GM12878 (cell line): ENCODE results near the gene TPI1. TPM values are rescaled to one million over a fixed set of nuclear protein-coding genes. Genes with fewer than 3 reads are reported as not detected.

Source experiments
- ATF7 ChIP-seq: fragments of 450-650 bp; IDR thresholded peaks from 2 replicates; pipeline ENCODE4 v1.6.1; 2016; ENCODE audit warnings: low read depth, mild to moderate bottlenecking
- CHD1 ChIP-seq: IDR thresholded peaks from 2 replicates; pipeline ENCODE4 v1.6.1; 2012; ENCODE audit warnings: low read depth, low read length, improper control_type of control experiment
- EP300 ChIP-seq, 2 experiments: fragments of 150-350 bp in 1 of 2; IDR thresholded peaks; 2 replicates each; pipeline ENCODE4 v1.6.1; 2011 to 2012; ENCODE audit warnings: low read depth in 2 of 2, low read length in 2 of 2, borderline replicate concordance in 1 of 2, improper control_type of control experiment in 1 of 2, inconsistent platforms in 1 of 2; ENCODE audit not compliant: control insufficient read depth in 1 of 2
- MYB ChIP-seq: fragments of 150-350 bp; IDR thresholded peaks from 2 replicates; pipeline ENCODE4 v1.6.1; 2014; ENCODE audit warnings: mild to moderate bottlenecking, low read depth, low read length, borderline replicate concordance
- NR2C1 ChIP-seq: fragments of 450-650 bp; IDR thresholded peaks from 2 replicates; pipeline ENCODE4 v1.6.1; 2017; ENCODE audit warnings: antibody characterized with exemption, mild to moderate bottlenecking, moderate library complexity
- RFX5 ChIP-seq: IDR thresholded peaks from 2 replicates; pipeline ENCODE4 v1.6.1; 2011; ENCODE audit warnings: low read depth, low read length, improper control_type of control experiment
- SIN3A ChIP-seq: IDR thresholded peaks from 2 replicates; pipeline ENCODE4 v1.6.1; 2012; ENCODE audit warnings: low read depth, low read length, improper control_type of control experiment
- TCF3 ChIP-seq: IDR thresholded peaks from 2 replicates; pipeline ENCODE4 v1.6.1; 2012; ENCODE audit warnings: low read depth, mild to moderate bottlenecking, low read length, borderline replicate concordance; ENCODE audit not compliant: insufficient read depth
- ZZZ3 ChIP-seq: IDR thresholded peaks from 2 replicates; pipeline ENCODE4 v1.6.1; 2011; ENCODE audit warnings: low read depth; ENCODE audit not compliant: control insufficient read depth, insufficient read length
- polyA plus RNA-seq, 11 experiments: library from polyadenylated mRNA; depleted of rRNA in 4 of 11; unstranded in 6 of 11; stranded (reverse) in 5 of 11; fragments of >200 nt; fragmentation: Nextera tagmentation in 4 of 11; fragmentation: Illumina TruSeq in 1 of 11; extraction: Ambion mirVana in 4 of 11; extraction: Trizol in 1 of 11; gene quantifications; 1 replicate in 1 of 11; 2 replicates in 10 of 11; pipeline versions ENCODE4 v1.2.1 to v1.2.3, GENCODE V29; 2011 to 2016; ENCODE audit warnings: inconsistent platforms in 2 of 11, missing spikeins in 2 of 11, low read depth in 1 of 11
- total RNA-seq, 4 experiments: library from RNA; depleted of rRNA in 3 of 4; stranded (reverse); fragments of >200 nt in 3 of 4; fragmentation: Illumina TruSeq in 1 of 4; extraction: Trizol in 1 of 4; gene quantifications; 2 replicates each; pipeline versions ENCODE4 v1.2.1 to v1.2.3, GENCODE V29; 2013 to 2021
- TF ChIP-seq, protein P1 (sequence below): fragments of 450-650 bp; IDR thresholded peaks from 2 replicates; pipeline ENCODE4 v1.6.1; 2017; ENCODE audit warnings: mild to moderate bottlenecking, moderate library complexity
- TF ChIP-seq, protein P2 (sequence below): fragments of 450-650 bp; IDR thresholded peaks from 2 replicates; pipeline ENCODE4 v1.6.1; 2017; ENCODE audit warnings: mild to moderate bottlenecking
- TF ChIP-seq, protein P3 (sequence below): IDR thresholded peaks from 2 replicates; pipeline ENCODE4 v1.6.1; 2012; ENCODE audit warnings: mild to moderate bottlenecking, low read depth, low read length
- TF ChIP-seq, protein P4 (sequence below): fragments of 450-650 bp; IDR thresholded peaks from 2 replicates; pipeline ENCODE4 v1.6.1; 2017; ENCODE audit warnings: antibody characterized with exemption, mild to moderate bottlenecking, moderate library complexity
- TF ChIP-seq, protein P5 (sequence below): fragments of 450-650 bp; IDR thresholded peaks from 2 replicates; pipeline ENCODE4 v1.6.1; 2017; ENCODE audit warnings: low read depth, mild to moderate bottlenecking, moderate library complexity

TPI1 gene
- total and polyA plus RNA-seq, 10 of the 15 experiments (the other 5 are each of a cell fraction or from before 2014, with no cell fraction given) = 916 to 7,349 (median 1,677) TPM

DNA sequence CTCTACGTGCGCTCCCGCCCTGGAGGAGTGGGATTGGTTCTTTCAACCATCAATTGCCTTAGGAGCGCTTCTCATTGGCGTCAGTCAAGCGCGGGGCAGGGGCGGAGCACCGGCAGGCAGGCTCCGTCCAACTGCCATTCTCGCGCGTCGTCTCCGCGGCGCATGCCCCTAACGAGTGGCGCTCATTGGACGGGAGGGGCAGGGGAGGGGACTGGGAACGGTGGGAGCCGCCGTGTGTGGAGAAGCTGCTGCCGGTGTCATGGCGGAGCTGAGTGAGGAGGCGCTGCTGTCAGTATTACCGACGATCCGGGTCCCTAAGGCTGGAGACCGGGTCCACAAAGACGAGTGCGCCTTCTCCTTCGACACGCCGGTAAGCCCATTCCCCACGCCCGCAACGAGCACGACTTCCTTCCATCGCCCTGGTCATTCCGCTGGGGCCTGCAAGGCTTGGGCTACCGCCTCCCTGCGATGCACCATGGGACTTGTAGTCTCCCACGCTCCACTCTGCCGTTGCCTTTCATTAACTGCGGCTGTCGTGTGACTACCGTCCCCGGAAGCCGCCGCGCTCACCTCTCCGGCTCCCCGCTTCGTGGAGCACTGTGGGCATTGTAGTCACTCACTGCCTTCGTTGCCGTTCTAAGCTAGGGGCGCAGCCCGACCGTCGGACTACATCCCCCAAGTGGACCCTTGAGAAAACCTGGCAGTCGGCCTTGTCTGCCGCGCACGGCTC lies 15.2 kb upstream of the TPI1 start, which contains the start of gene USP5 (continued):
- TF ChIP-seq, protein P1, sequence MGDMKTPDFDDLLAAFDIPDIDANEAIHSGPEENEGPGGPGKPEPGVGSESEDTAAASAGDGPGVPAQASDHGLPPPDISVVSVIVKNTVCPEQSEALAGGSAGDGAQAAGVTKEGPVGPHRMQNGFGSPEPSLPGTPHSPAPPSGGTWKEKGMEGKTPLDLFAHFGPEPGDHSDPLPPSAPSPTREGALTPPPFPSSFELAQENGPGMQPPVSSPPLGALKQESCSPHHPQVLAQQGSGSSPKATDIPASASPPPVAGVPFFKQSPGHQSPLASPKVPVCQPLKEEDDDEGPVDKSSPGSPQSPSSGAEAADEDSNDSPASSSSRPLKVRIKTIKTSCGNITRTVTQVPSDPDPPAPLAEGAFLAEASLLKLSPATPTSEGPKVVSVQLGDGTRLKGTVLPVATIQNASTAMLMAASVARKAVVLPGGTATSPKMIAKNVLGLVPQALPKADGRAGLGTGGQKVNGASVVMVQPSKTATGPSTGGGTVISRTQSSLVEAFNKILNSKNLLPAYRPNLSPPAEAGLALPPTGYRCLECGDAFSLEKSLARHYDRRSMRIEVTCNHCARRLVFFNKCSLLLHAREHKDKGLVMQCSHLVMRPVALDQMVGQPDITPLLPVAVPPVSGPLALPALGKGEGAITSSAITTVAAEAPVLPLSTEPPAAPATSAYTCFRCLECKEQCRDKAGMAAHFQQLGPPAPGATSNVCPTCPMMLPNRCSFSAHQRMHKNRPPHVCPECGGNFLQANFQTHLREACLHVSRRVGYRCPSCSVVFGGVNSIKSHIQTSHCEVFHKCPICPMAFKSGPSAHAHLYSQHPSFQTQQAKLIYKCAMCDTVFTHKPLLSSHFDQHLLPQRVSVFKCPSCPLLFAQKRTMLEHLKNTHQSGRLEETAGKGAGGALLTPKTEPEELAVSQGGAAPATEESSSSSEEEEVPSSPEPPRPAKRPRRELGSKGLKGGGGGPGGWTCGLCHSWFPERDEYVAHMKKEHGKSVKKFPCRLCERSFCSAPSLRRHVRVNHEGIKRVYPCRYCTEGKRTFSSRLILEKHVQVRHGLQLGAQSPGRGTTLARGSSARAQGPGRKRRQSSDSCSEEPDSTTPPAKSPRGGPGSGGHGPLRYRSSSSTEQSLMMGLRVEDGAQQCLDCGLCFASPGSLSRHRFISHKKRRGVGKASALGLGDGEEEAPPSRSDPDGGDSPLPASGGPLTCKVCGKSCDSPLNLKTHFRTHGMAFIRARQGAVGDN = no peak
- no peak for TF ChIP-seq TCF3
- no peak for TF ChIP-seq ZZZ3
- TF ChIP-seq, protein P2, sequence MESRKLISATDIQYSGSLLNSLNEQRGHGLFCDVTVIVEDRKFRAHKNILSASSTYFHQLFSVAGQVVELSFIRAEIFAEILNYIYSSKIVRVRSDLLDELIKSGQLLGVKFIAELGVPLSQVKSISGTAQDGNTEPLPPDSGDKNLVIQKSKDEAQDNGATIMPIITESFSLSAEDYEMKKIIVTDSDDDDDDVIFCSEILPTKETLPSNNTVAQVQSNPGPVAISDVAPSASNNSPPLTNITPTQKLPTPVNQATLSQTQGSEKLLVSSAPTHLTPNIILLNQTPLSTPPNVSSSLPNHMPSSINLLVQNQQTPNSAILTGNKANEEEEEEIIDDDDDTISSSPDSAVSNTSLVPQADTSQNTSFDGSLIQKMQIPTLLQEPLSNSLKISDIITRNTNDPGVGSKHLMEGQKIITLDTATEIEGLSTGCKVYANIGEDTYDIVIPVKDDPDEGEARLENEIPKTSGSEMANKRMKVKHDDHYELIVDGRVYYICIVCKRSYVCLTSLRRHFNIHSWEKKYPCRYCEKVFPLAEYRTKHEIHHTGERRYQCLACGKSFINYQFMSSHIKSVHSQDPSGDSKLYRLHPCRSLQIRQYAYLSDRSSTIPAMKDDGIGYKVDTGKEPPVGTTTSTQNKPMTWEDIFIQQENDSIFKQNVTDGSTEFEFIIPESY = 0 out of 2 replicates have a peak, but pooled peaks have one; percentile 39
- TF ChIP-seq RFX5 = no peak
- TF ChIP-seq, protein P3, sequence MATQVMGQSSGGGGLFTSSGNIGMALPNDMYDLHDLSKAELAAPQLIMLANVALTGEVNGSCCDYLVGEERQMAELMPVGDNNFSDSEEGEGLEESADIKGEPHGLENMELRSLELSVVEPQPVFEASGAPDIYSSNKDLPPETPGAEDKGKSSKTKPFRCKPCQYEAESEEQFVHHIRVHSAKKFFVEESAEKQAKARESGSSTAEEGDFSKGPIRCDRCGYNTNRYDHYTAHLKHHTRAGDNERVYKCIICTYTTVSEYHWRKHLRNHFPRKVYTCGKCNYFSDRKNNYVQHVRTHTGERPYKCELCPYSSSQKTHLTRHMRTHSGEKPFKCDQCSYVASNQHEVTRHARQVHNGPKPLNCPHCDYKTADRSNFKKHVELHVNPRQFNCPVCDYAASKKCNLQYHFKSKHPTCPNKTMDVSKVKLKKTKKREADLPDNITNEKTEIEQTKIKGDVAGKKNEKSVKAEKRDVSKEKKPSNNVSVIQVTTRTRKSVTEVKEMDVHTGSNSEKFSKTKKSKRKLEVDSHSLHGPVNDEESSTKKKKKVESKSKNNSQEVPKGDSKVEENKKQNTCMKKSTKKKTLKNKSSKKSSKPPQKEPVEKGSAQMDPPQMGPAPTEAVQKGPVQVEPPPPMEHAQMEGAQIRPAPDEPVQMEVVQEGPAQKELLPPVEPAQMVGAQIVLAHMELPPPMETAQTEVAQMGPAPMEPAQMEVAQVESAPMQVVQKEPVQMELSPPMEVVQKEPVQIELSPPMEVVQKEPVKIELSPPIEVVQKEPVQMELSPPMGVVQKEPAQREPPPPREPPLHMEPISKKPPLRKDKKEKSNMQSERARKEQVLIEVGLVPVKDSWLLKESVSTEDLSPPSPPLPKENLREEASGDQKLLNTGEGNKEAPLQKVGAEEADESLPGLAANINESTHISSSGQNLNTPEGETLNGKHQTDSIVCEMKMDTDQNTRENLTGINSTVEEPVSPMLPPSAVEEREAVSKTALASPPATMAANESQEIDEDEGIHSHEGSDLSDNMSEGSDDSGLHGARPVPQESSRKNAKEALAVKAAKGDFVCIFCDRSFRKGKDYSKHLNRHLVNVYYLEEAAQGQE = no peak
- peak; percentile 28; the same call in 1 of the 2 replicates for TF ChIP-seq MYB
- TF ChIP-seq, protein P4, sequence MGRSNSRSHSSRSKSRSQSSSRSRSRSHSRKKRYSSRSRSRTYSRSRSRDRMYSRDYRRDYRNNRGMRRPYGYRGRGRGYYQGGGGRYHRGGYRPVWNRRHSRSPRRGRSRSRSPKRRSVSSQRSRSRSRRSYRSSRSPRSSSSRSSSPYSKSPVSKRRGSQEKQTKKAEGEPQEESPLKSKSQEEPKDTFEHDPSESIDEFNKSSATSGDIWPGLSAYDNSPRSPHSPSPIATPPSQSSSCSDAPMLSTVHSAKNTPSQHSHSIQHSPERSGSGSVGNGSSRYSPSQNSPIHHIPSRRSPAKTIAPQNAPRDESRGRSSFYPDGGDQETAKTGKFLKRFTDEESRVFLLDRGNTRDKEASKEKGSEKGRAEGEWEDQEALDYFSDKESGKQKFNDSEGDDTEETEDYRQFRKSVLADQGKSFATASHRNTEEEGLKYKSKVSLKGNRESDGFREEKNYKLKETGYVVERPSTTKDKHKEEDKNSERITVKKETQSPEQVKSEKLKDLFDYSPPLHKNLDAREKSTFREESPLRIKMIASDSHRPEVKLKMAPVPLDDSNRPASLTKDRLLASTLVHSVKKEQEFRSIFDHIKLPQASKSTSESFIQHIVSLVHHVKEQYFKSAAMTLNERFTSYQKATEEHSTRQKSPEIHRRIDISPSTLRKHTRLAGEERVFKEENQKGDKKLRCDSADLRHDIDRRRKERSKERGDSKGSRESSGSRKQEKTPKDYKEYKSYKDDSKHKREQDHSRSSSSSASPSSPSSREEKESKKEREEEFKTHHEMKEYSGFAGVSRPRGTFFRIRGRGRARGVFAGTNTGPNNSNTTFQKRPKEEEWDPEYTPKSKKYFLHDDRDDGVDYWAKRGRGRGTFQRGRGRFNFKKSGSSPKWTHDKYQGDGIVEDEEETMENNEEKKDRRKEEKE = no peak
- TF ChIP-seq, protein P5, sequence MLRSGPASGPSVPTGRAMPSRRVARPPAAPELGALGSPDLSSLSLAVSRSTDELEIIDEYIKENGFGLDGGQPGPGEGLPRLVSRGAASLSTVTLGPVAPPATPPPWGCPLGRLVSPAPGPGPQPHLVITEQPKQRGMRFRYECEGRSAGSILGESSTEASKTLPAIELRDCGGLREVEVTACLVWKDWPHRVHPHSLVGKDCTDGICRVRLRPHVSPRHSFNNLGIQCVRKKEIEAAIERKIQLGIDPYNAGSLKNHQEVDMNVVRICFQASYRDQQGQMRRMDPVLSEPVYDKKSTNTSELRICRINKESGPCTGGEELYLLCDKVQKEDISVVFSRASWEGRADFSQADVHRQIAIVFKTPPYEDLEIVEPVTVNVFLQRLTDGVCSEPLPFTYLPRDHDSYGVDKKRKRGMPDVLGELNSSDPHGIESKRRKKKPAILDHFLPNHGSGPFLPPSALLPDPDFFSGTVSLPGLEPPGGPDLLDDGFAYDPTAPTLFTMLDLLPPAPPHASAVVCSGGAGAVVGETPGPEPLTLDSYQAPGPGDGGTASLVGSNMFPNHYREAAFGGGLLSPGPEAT = no peak; the same call in 1 of the 2 replicates
- no peak for TF ChIP-seq EP300 (IDR thresholded peaks at IDR 0.05; ENCODE audit: borderline replicate concordance in 1 of 2, control insufficient read depth in 1 of 2, low read depth in 2 of 2, low read length in 2 of 2)
- 0 out of 2 replicates have a peak, but pooled peaks have one; percentile 58 for TF ChIP-seq SIN3A
- TF ChIP-seq CHD1 = no peak
- peak; percentile 66 for TF ChIP-seq ATF7
- TF ChIP-seq NR2C1 = peak; percentile 95
